Lower leg skin (tissue), 3 donors: ENCODE data around the gene CLDN9.

Experiments
- POLR2A ChIP-seq, 2 donors: fragments of 450-650 bp; IDR thresholded peaks; one replicate each; pipeline ENCODE4 v1.6.1; 2016 to 2017; ENCODE audit warnings: antibody characterized with exemption in 2 of 2, mild to moderate bottlenecking in 1 of 2, moderate library complexity in 1 of 2
- TF ChIP-seq, protein P1 (sequence below), 3 donors: fragments of 450-650 bp; IDR thresholded peaks; one replicate each; pipeline ENCODE4 v1.5.1; 2016; ENCODE audit warnings: antibody characterized with exemption in 3 of 3, mild to moderate bottlenecking in 3 of 3, moderate library complexity in 2 of 3

DNA sequence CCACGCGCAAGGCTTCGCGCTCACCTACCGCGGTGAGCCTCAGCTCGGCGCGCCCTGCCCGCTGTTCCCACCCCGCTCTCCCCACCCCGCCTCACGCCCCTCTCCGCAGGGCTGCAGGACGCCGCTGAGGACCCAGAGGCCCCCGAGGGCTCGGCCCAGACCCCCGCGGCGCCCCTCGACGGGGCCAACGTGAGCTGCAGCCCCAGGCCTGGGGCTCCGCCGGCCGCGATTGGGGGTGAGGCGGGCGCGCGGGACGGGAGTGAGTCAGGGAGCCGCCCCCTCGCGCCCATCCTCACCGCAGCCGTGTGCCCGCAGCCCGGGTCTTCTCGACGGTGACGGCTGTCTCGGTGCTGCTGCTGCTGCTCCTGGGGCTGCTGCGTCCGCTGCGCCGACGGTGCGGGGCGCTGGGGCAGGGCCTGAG is 45.5 kb upstream of the CLDN9 start:
- TF ChIP-seq, protein P1, sequence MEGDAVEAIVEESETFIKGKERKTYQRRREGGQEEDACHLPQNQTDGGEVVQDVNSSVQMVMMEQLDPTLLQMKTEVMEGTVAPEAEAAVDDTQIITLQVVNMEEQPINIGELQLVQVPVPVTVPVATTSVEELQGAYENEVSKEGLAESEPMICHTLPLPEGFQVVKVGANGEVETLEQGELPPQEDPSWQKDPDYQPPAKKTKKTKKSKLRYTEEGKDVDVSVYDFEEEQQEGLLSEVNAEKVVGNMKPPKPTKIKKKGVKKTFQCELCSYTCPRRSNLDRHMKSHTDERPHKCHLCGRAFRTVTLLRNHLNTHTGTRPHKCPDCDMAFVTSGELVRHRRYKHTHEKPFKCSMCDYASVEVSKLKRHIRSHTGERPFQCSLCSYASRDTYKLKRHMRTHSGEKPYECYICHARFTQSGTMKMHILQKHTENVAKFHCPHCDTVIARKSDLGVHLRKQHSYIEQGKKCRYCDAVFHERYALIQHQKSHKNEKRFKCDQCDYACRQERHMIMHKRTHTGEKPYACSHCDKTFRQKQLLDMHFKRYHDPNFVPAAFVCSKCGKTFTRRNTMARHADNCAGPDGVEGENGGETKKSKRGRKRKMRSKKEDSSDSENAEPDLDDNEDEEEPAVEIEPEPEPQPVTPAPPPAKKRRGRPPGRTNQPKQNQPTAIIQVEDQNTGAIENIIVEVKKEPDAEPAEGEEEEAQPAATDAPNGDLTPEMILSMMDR (IDR thresholded peaks at IDR 0.05) = no peak
- TF ChIP-seq POLR2A (IDR thresholded peaks at IDR 0.05) = no peak
